Inflammatory macrophage treated with lipopolysaccharide for 1 hour (primary cell): ENCODE measurements around the gene WRNIP1.
"Not testable (repeated sequence)": the region's sequence is repeated elsewhere in the genome, so short reads cannot be mapped to it uniquely, and the experiment has no call there.

Experiments used
- DNase-seq, 2 donors: peaks; one replicate each; pipeline ENCODE4 v3.0.0-alpha.2; 2020 to 2022

The WRNIP1 gene

GRCh38 chr6:2741756-2742155, 23.4 kb upstream of the WRNIP1 start:
- no peak for DNase-seq

DNA sequence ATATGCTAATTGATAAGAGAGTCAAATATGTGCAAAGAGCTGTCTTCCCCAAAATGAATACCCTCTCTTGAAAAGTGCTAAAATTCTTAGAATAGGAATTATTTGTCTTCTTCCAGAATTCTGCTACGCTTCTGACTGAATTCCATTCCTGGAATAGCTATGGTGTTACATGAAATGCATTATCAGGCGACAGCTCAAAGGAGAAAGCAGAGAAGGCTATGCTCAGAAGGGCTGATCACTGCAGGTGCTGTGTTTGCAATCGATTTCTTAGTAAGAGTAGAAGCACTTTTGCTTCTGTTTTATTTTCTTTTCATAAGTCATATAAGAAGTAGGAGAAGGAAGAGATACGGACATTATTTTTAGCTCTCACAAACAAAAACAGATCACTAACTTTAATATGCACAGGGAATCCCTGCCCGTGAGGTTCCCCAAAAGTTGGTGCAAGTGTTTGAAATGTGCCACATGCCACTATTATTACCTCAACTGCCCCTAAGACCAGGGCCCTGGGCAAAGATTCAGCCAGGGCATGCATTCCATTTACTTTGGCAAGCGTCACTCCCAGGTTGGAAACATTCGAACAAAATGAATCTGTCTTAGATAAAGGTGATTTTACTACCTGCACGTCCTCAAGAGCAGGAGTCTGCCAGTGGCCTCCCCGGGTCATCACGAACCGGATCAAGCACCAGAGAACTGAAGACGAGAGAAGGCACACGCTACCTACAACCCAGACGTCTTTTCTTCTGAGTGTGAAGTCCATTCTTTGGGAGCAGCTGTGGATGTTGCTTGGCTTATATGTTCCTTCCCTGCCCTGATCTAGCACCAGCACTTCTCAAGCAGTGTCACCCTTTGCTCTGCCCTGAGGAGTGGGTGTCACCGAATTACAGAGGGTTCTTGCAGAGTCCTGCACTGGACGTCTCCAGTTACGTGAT, 21.6 kb upstream of the WRNIP1 start:
- DNase-seq, result no peak

DNA sequence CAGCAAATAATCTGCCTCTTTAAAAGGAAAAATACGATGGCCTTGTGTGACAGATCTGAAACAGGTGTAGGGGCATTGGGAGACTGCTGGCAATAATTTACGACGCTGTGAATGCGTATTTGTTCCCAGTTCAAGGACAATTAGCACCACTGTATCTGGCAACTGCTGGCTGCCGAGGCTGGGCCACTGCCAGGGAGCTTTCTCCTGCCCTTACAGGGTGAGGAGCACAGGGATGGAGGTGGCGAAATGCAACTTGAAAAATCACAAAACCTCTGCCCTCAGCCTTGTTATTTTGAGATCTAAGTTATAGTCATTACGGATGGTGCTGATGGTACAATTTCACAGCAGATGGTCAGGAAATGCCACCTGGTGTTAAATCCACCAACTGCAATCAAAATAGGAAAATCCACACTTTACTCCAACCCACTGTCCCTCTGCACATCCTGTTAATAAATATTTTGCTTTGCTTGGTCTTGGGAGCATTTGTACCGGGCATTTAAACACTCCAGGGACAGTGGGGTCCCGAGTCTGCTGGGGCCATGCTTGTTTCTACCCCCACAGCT, 20.9 kb upstream of the WRNIP1 start:
- no peak for DNase-seq

- DNase-seq, result no peak
These were observed 20.4 kb upstream of the WRNIP1 start for GRCh38 chr6:2744778-2745177.

DNA sequence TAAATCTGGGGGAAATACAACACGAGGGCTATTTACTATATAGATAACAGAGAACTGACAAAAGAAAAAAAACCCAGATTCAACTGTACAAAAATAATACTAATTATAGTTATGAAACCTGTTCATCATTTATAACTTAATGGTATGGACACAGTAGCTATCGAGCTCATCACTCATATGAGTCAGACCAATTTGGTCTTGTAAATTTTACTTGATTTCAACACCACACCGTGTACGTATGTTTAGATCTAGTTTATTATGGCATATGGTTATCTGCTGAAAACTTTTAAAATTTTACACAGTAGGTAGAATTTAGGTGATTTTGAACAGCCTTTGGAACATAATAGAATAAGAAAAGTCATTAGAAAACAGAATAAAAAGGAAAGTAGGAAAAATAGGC, 19.9 kb upstream of the WRNIP1 start:
- no peak for DNase-seq

- DNase-seq, result no peak
These were observed 18.6 kb upstream of the WRNIP1 start for GRCh38 chr6:2746557-2747061.

DNA sequence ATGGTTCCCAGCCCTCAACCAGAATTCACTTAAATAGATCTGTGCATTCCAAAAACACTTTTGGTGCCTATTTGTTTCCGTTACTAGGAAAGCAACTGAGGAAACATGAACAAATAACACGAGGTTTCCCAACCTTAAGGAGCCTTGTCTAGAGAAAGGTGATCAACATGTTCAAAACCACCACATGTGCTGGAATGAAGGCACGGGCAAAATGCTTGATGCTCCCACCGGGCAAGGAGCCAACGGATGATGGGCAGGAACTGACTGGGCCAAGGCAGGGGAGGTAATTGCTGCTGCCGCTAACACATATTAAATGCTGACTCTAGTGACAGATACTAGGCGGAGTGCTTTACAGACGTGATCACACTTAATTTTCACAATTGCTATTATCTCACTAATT, 17.0 kb upstream of the WRNIP1 start:
- DNase-seq, result no peak

DNA sequence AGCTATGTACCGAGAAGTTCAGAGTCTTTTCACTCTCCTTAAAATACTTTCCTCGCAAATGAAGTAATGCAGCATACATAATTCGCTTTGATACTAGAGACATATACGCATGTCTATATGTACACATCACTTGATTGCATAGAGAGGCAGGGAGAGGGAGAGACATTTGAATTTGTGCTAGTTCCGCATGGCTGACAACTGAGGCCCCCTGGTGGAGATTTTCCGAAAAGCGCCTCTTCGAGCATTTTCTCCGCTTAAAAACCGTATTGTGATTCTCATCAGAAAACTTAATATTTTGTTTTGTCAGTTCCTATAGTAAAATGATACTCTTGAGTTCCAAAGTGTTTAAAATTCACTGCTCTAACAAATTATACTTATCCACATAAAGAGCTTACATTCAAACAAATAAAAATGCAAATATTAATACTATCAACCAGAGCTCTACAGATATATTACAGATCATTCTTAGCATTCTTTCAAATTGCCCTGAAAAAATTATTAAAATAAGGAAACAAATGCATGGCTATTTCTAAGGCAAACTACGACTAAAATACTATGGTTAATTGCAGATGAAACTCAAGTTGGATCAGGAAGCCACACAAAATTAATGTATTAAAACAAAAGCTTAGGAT, 15.1 kb upstream of the WRNIP1 start:
- DNase-seq, result peak; percentile 52 to 96

DNA sequence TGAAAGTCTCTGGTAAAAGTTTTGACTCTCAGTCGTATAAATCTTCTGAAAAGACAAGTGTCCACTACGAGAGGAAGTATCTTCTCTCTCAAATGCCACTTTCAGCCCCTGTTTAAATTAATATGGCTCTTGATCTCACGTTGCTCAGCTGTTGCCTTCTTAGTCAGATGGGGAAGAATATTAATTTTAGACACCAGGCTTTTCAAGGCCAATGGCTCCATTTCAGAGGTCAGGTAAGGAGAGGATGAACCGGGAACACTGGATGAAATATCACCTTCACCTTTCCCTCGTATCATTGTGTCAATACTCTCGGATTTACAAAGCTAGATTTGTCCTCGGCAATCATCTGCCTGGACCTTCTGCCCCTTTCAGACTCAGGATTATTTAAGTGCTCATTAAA, 14.4 kb upstream of the WRNIP1 start, which contains the start of gene MYLK4:
Gene MYLK4, minus strand, starts transcription at position 91 of the 400 bp plus-strand sequence. CDS start 1,628 bp downstream, outside the sequence.
- DNase-seq, result no peak

DNA sequence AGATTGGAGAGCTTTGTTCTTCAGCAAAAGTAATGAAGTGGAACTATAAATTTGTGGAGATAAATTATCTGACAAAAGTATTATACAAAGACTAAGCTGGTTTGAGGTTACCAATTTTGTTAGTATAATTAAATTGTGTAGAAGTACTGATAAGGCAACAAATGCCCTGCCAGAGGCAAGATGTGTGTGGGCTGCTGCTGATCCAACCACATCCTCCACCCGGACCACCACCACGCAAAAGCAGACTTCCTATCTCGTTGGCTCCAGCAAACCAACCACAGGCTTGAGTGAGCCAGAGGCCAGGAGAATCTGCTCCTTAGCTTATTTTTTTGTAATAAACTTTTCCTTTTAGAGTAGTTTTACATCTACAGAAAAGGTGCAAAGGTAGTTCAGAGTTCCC, 13.3 kb upstream of the WRNIP1 start:
- no peak for DNase-seq

GRCh38 chr6:2752477-2753109, 12.6 kb upstream of the WRNIP1 start:
- no peak for DNase-seq

DNA sequence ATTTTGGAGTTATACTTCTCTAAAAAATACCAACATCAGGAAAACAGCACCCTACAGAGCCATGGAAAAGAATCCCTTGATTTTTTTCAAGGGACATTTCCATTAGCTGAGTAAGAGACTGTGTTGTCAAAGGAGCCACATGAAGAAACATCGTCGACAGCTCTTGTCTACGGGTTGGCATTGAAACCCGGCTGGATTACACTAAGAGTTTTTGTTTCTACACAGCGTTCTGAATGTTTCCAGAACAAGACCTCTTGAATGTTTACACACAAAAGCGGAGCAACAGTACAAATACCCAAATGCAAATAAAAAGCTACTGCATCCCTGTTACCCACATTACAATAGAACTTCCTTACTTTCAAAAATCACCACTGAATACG, 12.1 kb upstream of the WRNIP1 start:
- DNase-seq, result no peak

- no peak for DNase-seq
These were observed 11.4 kb upstream of the WRNIP1 start for GRCh38 chr6:2753743-2754142.

GRCh38 chr6:2754393-2754792, 10.8 kb upstream of the WRNIP1 start:
- no peak for DNase-seq

DNA sequence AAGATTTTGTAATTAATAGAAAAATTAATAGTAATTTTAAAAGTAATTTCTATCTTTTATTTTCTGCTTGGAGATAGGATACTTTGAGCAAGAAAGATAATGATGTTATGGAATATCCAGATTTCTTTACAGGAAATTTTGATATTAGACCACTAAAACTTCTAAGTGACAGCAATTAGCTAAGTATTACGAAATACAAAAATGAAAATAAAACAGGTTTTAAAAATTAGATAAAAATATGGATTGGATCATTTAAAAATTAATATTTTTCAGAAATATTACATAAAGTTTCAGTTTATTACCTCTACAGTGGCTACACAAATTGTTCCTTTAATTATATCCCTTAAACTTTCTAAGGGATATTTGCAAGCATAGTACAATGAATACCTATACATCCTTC, 10.3 kb upstream of the WRNIP1 start:
- DNase-seq, result no peak

DNA sequence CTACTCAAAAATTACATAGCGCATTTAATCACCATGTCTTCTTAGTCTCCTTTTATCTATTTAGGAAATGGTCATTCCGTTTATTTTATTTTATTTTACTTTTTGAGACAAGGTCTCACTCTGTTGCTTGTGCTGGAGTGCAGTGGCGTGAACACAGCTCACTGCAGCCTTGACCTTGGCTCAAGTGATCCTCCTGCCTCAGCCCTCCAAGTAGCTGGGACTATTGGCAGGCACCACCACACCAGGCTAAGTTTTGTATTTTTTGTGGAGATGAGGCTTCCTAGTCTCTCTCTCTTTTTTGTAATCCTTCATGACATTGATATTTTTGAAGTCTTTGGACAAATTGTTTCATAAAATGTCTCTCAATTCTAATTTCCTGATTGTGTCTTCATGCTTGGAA, 9.7 kb upstream of the WRNIP1 start:
- no peak for DNase-seq

DNA sequence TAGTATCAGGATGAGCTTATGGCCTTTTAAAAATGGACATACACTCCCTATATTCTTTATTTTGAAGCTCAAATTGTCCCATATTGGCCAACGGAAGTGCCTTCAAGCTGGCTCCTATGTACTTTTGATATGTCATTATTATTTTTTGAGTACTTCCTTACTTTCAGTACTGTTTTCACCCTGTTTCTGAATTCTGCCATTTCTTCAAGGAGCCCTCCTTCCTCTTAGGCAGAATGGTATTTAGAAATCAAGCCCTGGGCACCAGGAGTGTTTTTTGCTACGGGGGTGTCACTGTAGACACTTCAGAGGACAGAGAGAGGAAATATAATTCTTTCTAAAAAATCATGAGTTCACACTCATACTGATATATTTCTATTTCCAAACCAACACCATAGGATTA, 9.0 kb upstream of the WRNIP1 start:
- peak; percentile 73 to 81 for DNase-seq

DNA sequence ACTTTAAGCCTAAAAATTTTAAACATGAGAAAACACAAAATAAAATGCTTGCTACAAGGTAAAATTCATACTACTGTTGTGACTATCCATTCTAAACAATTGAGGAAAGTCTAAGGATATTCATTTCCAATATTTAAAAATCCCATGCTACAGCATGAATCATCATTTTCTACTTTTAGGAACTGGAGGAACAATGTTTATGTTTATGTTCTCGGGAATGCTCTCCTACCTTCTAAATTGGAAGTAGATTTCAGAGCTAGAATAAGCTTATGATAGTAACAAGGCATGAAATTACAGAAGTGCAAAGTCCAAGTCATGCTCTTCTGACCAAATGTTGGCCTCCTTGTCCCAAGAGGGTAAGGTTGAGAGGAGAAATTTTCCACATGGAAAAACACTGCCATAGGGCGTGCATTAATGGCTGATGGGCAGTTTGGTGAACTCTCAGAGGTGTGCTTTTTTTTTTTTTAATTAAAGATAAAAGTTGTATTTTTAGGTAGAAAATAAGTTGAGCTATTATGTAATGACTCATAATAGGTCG, 8.4 kb upstream of the WRNIP1 start:
- no peak for DNase-seq

DNA sequence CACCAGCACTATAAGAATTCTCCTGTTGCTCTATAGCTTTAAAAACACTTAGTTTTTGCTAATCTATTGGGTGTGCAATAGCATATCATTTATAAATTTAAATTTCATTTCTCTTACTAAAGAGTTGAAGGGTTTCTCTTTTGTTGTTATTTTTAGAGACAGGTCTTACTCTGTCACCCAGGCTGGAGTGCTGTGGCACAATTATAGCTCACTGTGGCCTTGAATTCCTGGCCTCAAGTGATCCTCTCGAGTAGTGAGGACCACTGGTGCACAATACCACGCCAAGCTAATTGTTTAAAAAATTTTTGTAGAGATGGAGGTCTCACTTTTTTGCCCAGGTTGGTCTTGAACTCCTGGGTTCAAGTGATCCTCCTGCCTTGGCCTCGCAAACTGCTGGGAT, 6.2 kb upstream of the WRNIP1 start:
- DNase-seq, result no peak

GRCh38 chr6:2760882-2761842, 4.0 kb upstream of the WRNIP1 start:
- DNase-seq, result peak in 1 of 2 donors; percentile 63

- DNase-seq, result not testable (repeated sequence)
These were observed 2.3 kb upstream of the WRNIP1 start for GRCh38 chr6:2762868-2763267.

DNA sequence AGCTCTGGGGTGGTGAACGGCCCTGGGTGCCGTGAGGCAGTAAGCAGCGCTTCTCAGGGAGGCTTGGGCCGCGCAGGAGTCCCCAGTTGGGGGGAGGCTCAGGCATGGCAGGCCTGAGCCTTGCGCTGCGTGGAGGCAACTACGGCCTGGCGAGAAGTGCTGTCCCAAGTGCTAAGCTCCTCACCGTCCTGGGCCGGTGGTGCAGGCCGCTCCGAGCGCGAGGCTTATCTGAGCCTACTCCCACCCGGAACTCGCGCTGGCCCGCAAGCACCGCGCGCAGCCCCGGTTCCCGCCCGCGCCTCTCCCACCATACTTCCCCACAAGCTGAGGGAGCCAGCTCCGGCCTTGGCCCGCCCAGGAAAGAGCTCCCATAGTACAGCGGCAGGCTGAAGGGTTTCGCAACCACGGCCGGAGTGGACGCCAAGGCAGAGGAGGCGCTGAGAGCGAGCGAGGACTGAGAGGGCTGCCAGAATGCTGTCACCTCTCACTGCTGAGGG, 1.8 kb upstream of the WRNIP1 start:
- DNase-seq, result peak in 1 of 2 donors; percentile 43
